Esophagus (tissue), 2 donors: ENCODE measurements around the gene RNF4. TPM values are rescaled to one million over a fixed set of nuclear protein-coding genes. Genes with fewer than 3 reads are reported as not detected.

Experiments
- H3K27ac ChIP-seq, 2 donors: one replicate each; pipeline ENCODE4 v1.5.1; 2013; ENCODE audit warnings: low read depth in 2 of 2, mild to moderate bottlenecking in 2 of 2, inconsistent platforms in 1 of 2, low read length in 1 of 2, moderate library complexity in 1 of 2
- H3K27me3 ChIP-seq, 2 donors: one replicate each; pipeline ENCODE4 v1.6.1; 2013; ENCODE audit warnings: low read length in 2 of 2, control low read depth in 1 of 2, mild to moderate bottlenecking in 1 of 2; ENCODE audit not compliant: insufficient read depth in 2 of 2, control insufficient read depth in 1 of 2
- H3K36me3 ChIP-seq, 2 donors: one replicate each; pipeline ENCODE4 v1.6.1; 2013; ENCODE audit warnings: low read length in 1 of 2; ENCODE audit not compliant: control insufficient read depth in 2 of 2, insufficient read depth in 2 of 2
- H3K4me1 ChIP-seq, 2 donors: one replicate each; pipeline ENCODE4 v1.6.1; 2013; ENCODE audit warnings: low read length in 1 of 2; ENCODE audit not compliant: control insufficient read depth in 2 of 2, insufficient read depth in 2 of 2
- H3K4me3 ChIP-seq, 2 donors: one replicate each; pipeline ENCODE4 v1.5.1; 2013; ENCODE audit warnings: low read length in 2 of 2, mild to moderate bottlenecking in 2 of 2, low read depth in 1 of 2, moderate library complexity in 1 of 2
- H3K9me3 ChIP-seq, 2 donors: one replicate each; pipeline ENCODE4 v1.6.1; 2013; ENCODE audit warnings: mild to moderate bottlenecking in 2 of 2, low read depth in 1 of 2, low read length in 1 of 2, moderate library complexity in 1 of 2; ENCODE audit not compliant: control insufficient read depth in 2 of 2, insufficient read depth in 1 of 2
- WGBS, 2 donors: extraction: QIAGEN DNeasy Blood & Tissue Kit; methylation state at CpG; one replicate each; pipeline ENCODE4 v1.1.7; 2013; 5-methylcytosine and 5-hydroxymethylcytosine counted together
- polyA plus RNA-seq, 2 donors: library from polyadenylated mRNA; stranded (reverse); fragments of 200-250 nt; gene quantifications; one replicate each; pipeline ENCODE4 v1.2.3, GENCODE V29; 2013
- donor health status: healthy with polysubstance abuse.
- donor health status: Bipolar disorder and iron deficiency.

The RNF4 gene
- polyA plus RNA-seq = 10 to 100 TPM; 14.3 to 18.3 TPM

- WGBS, 2 donors = 0 to 1% methylated on average over 73 to 74 of the region's 74 CpGs
- H3K4me1 ChIP-seq = peaks cover 0 to 4% of the 10 kb centered on the region in 2 donors
Measured at GRCh38 chr4:2468456-2469191, at the start of gene RNF4. Gene RNF4 (plus strand): TSS chr4:2469106. CDS start chr4:2490494, 21,388 bp downstream.

GRCh38 chr4:2419814-2420213, 49.1 kb upstream of the RNF4 start:
- peaks cover 0 to 17% of the 10 kb centered on the region in 2 donors for H3K4me1 ChIP-seq
- peaks cover 0 to 3% of the 10 kb centered on the region in 2 donors for H3K27me3 ChIP-seq
- no peak overlapping the region for H3K4me3 ChIP-seq
- no peaks in the 10 kb centered on the region for H3K36me3 ChIP-seq
- H3K27ac ChIP-seq = no peak overlapping the region
- WGBS, 2 donors = 55 to 58% methylated on average over 9 of the region's 9 CpGs
- H3K9me3 ChIP-seq = peaks cover 0 to 2% of the 10 kb centered on the region in 2 donors

More at GRCh38 chr4:2468456-2469191, at the start of gene RNF4:
- no peaks in the 10 kb centered on the region for H3K36me3 ChIP-seq
- peak within 1 kb of the TSS; percentile 89 to 98 for H3K4me3 ChIP-seq
- peaks cover 0 to 2% of the 10 kb centered on the region in 2 donors for H3K9me3 ChIP-seq
- H3K27ac ChIP-seq = peak within 1 kb of the TSS; percentile 93 to 95
- H3K27me3 ChIP-seq = no peaks in the 10 kb centered on the region

- 83 to 90% methylated on average over 6 of the region's 6 CpGs for WGBS, 2 donors
- H3K27me3 ChIP-seq = peaks cover 0 to 3% of the 10 kb centered on the region in 2 donors
- no peaks in the 10 kb centered on the region for H3K9me3 ChIP-seq
- H3K27ac ChIP-seq = no peak overlapping the region
- H3K4me1 ChIP-seq = peaks cover 0 to 10% of the 10 kb centered on the region in 2 donors
- H3K36me3 ChIP-seq = no peaks in the 10 kb centered on the region
- no peak overlapping the region for H3K4me3 ChIP-seq
Measured at GRCh38 chr4:2421928-2422327, 47.0 kb upstream of the RNF4 start.

- Histone ChIP-seq H3K27ac (no peak overlapping the region), H3K4me1 (peaks cover 0 to 5% of the 10 kb centered on the region in 2 donors), H3K4me3 (no peak overlapping the region), H3K9me3 (no peaks in the 10 kb centered on the region), H3K36me3 (no peaks in the 10 kb centered on the region), H3K27me3 (no peaks in the 10 kb centered on the region)
- WGBS, 2 donors = 78 to 84% methylated on average over 4 of the region's 4 CpGs
Measured at GRCh38 chr4:2423066-2423465, 45.8 kb upstream of the RNF4 start.

- Histone ChIP-seq H3K9me3 (no peaks in the 10 kb centered on the region), H3K36me3 (no peaks in the 10 kb centered on the region), H3K27me3 (no peaks in the 10 kb centered on the region), H3K4me3 (no peak overlapping the region), H3K27ac (no peak overlapping the region), H3K4me1 (peaks cover 0 to 5% of the 10 kb centered on the region in 2 donors)
- 77 to 91% methylated on average over 10 of the region's 10 CpGs for WGBS, 2 donors
Measured at GRCh38 chr4:2423695-2424094, 45.2 kb upstream of the RNF4 start.

- H3K4me3 ChIP-seq = no peak overlapping the region
- 60 to 77% methylated on average over 10 of the region's 10 CpGs for WGBS, 2 donors
- no peaks in the 10 kb centered on the region for H3K27me3 ChIP-seq
- H3K9me3 ChIP-seq = no peaks in the 10 kb centered on the region
- H3K36me3 ChIP-seq = no peaks in the 10 kb centered on the region
- no peak overlapping the region for H3K27ac ChIP-seq
- H3K4me1 ChIP-seq = no peaks in the 10 kb centered on the region
Measured at GRCh38 chr4:2424581-2424980, 44.3 kb upstream of the RNF4 start.

- H3K4me3 ChIP-seq = no peak overlapping the region
- WGBS, 2 donors = 93 to 96% methylated on average over 13 of the region's 13 CpGs
- H3K36me3 ChIP-seq = no peaks in the 10 kb centered on the region
- H3K4me1 ChIP-seq = no peaks in the 10 kb centered on the region
- no peaks in the 10 kb centered on the region for H3K9me3 ChIP-seq
- no peak overlapping the region for H3K27ac ChIP-seq
- no peaks in the 10 kb centered on the region for H3K27me3 ChIP-seq
Measured at GRCh38 chr4:2425386-2426068, 43.4 kb upstream of the RNF4 start.

GRCh38 chr4:2426069-2426397, 42.9 kb upstream of the RNF4 start:
- no peaks in the 10 kb centered on the region for H3K27me3 ChIP-seq
- H3K27ac ChIP-seq = no peak overlapping the region
- H3K4me3 ChIP-seq = no peak overlapping the region
- no peaks in the 10 kb centered on the region for H3K36me3 ChIP-seq
- 84 to 87% methylated on average over 6 to 8 of the region's 8 CpGs for WGBS, 2 donors
- no peaks in the 10 kb centered on the region for H3K9me3 ChIP-seq
- H3K4me1 ChIP-seq = no peaks in the 10 kb centered on the region

- H3K36me3 ChIP-seq = no peaks in the 10 kb centered on the region
- H3K9me3 ChIP-seq = no peaks in the 10 kb centered on the region
- H3K27me3 ChIP-seq = no peaks in the 10 kb centered on the region
- H3K4me1 ChIP-seq = no peaks in the 10 kb centered on the region
- no peak overlapping the region for H3K4me3 ChIP-seq
- WGBS, 2 donors = 84 to 85% methylated on average over 13 of the region's 13 CpGs
- no peak overlapping the region for H3K27ac ChIP-seq
Measured at GRCh38 chr4:2426711-2427275, 42.1 kb upstream of the RNF4 start.
